HG03558 (cell line): ENCODE data around the gene TMEM161A.
"Not testable (repeated sequence)": the region's sequence is repeated elsewhere in the genome, so short reads cannot be mapped to it uniquely, and the experiment has no call there.

Experiments
- ATAC-seq: cut with Tn5 transposase; IDR thresholded peaks from one replicate; pipeline ENCODE4 v1.9.1; 2021; ENCODE audit warnings: moderate number of reproducible peaks; ENCODE audit not compliant: unreplicated experiment; ENCODE audit errors: extremely low read depth

Gene TMEM161A

DNA sequence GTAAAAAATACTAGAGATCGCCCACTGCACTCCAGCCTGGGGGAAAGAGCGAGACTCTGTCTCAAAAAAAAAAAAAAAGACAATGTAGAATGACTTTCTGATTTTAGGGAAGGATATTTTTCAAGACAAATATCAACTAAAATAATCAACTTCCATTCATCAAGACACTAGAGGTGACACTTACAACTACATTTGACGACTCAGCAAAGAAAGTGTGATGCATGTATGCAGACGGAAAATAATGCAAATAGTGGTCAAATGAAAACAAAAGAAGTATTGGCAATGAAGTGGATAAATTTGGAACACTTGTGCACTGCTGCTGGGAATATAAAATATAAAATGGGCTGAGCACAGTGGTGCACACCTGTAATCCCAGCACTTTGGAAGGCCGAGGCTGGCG, 12.2 kb downstream of the TMEM161A start:
- no peak for ATAC-seq

DNA sequence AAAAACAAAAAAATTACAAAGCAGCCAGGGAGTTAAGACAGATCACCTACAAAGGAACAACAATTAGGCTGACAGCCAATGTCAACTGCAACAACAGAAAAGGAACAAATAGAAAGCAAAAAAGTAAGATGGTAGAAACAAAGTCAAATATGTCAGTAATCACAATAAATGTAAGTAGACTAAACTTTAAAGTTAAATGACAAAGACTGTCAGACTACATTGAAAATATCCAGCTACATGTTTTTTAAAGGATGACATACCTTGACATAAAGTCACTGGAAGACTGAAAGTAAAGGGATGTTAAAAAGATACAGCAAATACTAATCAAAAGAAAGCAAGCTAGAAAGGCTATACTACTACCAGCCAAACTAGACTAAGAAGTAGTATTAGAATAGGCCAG, 14.9 kb downstream of the TMEM161A start:
- ATAC-seq = no peak

DNA sequence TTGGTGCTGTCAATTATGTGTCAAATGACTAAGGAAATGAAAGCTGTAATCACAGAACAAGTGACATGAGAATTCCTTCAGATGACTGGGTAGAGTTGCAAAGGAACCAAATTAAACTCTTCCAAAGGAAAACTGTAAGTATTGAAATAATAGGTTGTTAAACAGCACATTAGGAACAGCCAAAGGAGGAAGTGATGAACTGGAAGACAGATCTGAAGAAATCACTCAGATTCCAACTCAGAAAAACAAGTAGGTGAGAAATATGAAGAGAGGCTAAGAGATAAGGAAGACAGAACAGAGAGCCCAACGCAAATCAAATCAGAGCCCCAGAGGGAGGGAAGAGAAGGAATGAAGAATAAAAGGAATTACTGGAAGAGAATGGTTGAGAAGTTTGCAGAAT, 15.4 kb downstream of the TMEM161A start:
- ATAC-seq = no peak

GRCh38 chr19:19121371-19121770, 16.9 kb downstream of the TMEM161A start:
- ATAC-seq = no peak

DNA sequence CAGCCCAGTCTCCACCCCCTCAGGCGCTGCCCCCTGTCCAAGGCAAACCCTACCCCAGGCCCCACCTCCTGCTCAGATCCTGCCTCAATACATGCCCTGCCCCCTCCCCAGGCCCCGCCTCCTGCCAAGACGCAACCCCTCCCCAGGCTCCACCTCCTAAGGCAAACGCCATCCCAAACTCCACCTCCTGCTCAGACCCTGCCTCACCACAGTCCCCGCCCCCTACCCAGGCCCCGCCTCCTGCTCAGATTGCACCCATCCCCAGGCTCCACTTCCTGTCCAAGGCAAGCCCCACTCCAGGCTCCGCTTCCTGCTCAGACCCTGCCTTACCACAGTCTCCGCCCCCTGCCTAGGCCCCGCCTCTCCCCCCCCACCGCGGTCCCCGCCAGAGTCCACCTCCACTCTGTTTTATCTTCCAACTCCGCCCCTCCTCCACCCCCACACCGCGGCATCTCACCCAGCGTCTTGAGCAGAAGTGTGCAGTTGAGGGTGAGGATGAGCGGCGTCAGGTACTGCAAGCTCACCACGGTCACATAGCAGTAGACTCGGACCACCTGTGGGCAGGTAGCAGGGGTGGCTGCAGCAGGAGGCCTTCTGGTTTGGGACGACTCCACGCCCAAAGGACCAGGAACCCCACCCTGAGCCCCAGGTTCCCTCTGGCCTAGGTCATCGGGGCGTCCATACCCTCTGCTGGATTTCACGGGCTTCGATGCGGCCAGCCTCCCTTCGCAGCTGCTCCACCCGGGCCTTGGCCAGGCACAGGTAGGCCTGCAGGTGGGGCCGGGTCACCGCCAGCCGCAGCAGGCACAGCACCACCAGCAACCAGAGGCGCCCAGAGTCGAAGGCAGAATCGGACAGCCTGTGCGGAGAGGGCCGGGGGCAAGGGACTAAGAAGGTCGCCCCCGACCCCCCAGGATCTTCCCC, 17.7 kb downstream of the TMEM161A start:
- ATAC-seq = no peak

GRCh38 chr19:19119325-19120237, 18.7 kb downstream of the TMEM161A start:
- no peak for ATAC-seq

DNA sequence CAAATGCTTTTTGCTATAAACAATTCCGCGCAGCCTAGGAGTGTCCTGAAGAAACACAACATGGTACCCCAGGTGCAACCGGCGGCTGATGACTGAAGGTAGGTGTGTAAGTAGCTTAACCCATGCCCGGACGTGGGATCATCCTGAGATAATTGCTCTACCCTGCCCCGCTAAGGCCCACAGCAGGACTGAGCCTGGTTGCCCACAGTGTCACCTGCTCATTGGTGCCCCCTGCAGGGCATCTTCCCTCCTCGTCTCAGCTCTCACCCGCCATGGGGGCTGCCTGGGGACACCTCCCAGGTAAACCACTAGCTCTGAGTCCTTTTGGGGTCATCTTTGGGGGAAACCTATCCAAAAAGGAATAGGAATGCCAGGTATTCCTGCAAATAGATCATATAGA, 22.3 kb downstream of the TMEM161A start:
- ATAC-seq = no peak

DNA sequence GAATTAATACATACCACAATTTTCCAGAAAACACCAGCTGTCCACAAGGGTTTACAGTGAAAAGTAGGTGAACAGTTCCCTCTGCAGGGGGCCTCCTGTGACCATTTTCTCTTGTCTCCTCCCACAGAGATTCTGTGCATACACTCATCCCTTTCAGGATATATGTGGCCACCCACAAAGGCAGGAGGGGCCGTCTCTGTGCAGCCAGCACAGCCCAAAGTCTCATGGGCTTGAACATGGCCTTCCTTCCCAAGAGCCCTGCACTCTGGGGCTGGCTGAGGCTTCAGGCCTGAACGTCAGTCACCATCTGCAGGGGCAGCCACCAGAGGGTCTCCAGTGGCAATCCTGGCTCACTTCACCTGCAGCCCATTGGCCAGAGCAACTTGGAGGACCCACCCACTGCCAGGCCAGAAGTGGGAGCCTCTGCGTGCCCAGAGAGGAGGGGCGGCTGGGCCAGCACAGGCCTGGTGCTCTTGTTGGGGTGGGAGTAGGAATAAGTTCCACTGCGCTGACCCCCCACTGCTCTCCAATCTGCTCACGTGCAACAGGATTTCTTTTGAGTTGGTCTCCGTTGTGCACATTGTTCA, 25.1 kb downstream of the TMEM161A start:
- ATAC-seq = no peak

- ATAC-seq = no peak
Observed at GRCh38 chr19:19111967-19112580, 26.2 kb downstream of the TMEM161A start.

- no peak for ATAC-seq
Observed at GRCh38 chr19:19111136-19111835, 27.0 kb downstream of the TMEM161A start.

DNA sequence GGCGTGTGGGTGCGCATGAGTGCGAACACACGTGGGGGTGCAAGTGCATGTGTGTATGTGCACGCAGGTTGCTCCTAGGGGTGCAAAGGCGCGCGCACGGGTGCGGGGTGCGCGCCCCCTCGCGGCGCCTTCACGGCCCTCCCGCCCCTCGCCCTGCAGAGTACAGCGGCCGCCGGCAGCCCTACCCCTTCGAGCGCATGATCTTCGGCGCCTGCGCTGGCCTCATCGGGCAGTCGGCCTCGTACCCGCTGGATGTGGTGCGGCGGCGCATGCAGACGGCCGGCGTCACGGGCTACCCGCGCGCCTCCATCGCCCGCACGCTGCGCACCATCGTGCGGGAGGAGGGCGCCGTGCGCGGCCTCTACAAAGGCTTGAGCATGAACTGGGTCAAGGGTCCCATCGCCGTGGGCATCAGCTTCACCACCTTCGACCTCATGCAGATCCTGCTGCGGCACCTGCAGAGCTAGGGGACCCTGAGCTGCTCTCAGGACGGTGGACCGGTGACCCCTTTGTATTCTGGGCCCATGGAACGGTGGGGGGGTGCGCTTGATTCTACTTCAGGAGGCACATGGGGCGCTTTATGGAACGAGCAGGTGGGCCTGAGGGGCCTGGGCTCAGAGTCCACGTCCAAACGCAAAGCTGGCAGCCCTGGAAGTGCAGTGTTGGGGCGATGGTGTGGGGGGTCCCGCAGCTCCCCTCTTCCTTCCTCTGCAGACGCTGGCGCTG, 27.7 kb downstream of the TMEM161A start:
- ATAC-seq = no peak

DNA sequence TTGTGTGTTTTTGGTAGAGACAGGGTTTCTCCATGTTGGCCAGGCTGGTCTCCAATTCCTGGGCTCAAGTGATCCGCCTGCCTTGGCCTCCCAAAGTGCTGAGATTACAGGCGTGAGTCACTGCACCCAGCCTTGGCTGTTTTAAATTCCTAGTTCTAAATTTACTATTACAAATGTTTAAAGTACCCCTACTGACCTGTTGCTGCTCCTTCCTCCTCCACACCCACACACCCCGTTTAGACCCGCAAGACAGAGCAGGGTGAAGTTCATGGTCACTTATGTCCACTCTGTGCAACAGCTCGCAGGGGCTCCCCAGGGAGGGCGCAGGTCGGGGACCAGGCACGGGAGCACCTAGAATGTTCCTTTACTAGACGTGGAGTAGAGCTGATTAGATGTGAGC, 28.7 kb downstream of the TMEM161A start:
- no peak for ATAC-seq

- no peak for ATAC-seq
Observed at GRCh38 chr19:19107654-19108053, 30.6 kb downstream of the TMEM161A start.

DNA sequence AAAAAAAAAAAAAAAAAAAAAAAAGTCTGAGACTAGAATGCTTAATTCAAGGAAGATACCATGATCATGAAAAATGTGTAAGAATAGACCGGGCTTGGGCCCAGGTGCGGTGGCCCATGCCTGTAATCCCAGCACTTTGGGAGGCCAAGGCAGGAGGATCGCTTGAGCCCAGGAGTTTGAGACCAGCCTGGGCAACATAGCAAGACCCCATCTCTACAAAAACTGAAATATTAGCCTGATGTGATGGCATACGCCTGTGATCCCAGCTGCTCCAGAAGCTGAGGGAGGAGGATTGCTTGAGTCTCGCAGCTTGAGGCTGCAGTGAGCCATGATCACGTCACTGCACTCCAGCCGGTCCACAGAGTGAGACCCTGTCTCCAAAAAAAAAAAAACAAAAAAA, 31.3 kb downstream of the TMEM161A start:
- ATAC-seq = not testable (repeated sequence)

- ATAC-seq = no peak
Observed at GRCh38 chr19:19106056-19106551, 32.2 kb downstream of the TMEM161A start.

GRCh38 chr19:19105365-19106055, 32.8 kb downstream of the TMEM161A start:
- ATAC-seq = no peak

GRCh38 chr19:19103167-19103566, 35.1 kb downstream of the TMEM161A start:
- ATAC-seq = no peak

DNA sequence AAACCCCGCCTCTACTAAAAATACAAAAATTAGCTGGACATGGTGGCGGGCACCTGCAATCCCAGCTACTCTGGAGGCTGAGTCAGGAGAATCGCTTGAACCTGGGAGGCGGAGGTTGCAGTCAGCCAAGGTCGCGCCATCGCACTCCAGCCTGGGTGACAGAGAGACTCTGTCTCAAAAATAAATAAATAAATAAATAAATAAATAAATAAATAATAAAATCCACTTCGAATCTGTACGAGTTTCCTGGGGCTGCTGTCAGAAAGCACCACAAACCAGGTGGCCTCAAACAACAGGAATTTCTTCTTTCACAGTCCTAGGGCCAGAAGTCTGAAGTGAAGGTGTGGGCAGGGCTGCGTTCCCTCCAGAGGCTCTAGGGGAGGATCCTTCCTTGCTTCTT, 35.7 kb downstream of the TMEM161A start:
- not testable (repeated sequence) for ATAC-seq
